GM18498 (cell line): ENCODE measurements around the gene TMEM116.
"Not testable (repeated sequence)": the region's sequence is repeated elsewhere in the genome, so short reads cannot be mapped to it uniquely, and the experiment has no call there.

Experiments used
- ATAC-seq: cut with Tn5 transposase; IDR thresholded peaks from one replicate; pipeline ENCODE4 v1.9.1; 2021; ENCODE audit warnings: mild to moderate bottlenecking, moderate library complexity; ENCODE audit not compliant: unreplicated experiment

The TMEM116 gene

DNA sequence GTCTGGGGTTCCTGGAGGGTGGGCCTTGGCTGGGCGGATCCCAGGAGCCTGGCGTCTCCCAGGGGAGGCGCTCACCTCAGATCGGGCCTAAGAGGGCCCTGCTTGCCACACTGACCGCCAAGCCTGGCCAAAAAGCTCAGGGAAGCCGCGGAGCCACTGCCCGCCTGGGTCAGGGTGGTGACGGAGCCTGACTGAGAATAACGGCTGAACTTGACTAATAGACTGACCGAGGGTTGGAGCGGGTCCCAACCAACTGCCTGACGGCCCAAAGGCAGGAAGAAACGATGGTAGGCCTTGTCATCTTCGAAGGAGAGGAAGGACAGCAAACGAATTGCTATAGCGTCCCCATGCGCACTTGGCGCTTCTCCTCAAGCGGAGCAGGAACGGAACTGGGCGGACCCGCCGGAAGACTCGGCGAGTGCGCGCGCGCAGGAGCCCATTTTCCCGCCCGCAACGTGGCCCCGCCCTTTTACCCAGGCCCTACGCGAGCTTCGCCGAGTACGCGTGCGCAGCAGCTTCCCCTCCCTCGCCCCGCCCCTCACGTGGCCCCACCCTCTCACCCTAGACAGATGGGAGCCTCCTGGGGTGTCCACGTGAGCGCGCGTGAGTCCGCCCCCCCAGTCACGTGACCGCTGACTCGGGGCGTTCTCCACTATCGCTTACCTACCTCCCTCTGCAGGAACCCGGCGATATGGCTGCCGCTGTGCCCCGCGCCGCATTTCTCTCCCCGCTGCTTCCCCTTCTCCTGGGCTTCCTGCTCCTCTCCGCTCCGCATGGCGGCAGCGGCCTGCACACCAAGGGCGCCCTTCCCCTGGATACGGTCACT, at the start of gene TMEM116, which contains the start of gene ERP29:
TMEM116 (minus strand) TSS at position 391 of the 826 bp plus-strand sequence. CDS start 7,895 bp downstream, outside the sequence.
ERP29 (plus strand) TSS at position 652 of the 826 bp plus-strand sequence; CDS start at position 692, 40 bp downstream.
- ATAC-seq = peak; percentile 75

- ATAC-seq = no peak
Measured at GRCh38 chr12:112061137-112061536, 48.2 kb upstream of the TMEM116 start.

DNA sequence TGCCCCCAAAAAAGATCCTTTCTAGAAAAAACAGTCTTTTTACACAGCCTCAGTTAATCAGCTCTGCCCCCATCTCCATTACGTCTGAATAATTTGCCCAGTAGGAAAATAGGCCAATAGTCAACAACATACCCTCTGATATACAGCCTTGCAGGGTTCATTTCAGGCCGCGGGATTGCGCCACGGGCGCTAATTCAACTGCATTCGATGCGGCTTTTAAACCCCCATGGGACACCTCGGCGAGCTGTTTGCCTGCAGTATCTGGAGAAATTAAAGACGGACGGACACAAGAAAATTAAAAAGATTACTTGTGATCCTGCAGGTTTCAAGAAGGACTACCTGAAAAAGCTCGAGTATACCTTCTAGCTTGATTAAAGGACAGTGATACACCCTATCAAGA, 36.4 kb upstream of the TMEM116 start:
- no peak for ATAC-seq

DNA sequence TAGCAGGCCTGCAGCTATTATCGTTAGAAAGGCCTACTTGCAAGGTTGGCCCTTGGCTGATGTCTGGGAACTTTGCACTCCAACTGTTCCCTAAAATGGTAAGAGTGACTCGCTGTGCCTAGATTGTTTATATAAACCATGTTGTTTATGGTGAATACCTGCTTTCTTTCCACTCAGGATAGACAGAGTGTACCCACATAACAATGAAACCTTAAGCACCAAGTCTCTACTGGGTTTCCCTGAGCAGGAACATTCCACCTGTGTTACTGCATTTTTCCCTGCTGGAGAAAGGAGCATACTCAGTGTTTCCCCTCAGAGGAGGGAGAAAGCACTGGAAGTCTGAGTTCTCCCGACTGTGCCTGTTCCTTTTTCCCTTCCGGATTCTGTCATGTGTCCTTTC, 33.0 kb upstream of the TMEM116 start:
- ATAC-seq = no peak

GRCh38 chr12:112036614-112037013, 23.6 kb upstream of the TMEM116 start:
- not testable (repeated sequence) for ATAC-seq

DNA sequence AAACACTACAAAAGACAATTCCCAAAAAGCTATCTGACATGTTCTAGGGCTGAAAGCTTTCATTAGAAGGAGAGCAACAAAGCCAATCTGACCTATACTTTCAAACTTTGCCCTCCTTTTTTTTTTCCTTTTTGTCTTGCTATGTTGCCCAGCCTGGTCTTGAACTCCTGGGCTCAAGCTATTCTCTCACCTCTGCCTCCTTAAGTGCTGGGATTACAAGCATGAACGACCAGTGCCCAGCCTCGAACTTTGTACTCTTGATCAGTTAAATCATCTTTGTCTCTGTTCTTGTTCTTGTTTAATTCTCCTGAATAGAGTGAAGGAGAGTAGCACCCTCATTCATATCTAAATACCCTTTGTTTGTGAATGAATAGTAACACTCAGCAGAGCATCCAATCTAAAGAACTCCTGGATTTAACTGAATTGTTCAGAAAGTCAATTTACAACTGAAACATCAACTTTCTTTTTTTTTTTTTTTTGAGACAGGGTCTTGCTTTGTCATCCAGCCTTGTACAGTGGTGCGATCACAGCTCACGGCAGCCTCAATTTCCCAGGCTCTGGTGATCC, 22.3 kb upstream of the TMEM116 start:
- no peak for ATAC-seq

GRCh38 chr12:112032292-112032691, 19.3 kb upstream of the TMEM116 start:
- ATAC-seq = no peak

GRCh38 chr12:112031472-112031871, 18.5 kb upstream of the TMEM116 start:
- no peak for ATAC-seq

DNA sequence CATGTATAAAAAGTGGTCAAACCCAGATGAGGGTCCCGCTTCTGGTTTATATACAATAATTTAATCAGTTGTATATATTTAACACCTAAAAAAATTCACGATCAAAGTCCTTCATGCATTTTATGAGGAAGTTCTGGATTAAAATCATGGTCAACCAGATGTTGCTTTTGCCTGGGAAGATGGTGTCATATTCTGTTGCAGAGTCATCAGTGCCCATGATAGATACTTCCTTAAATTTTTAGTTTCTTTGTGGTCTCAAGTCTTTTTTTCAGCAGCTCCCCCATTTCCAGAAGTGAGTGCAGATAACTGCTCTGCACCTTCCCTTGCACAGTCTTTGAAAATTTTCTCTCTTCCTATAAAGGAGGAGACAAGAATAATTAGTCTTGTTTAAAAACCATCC, 16.3 kb upstream of the TMEM116 start:
- ATAC-seq = no peak

GRCh38 chr12:112025808-112026375, 12.9 kb upstream of the TMEM116 start:
- no peak for ATAC-seq

DNA sequence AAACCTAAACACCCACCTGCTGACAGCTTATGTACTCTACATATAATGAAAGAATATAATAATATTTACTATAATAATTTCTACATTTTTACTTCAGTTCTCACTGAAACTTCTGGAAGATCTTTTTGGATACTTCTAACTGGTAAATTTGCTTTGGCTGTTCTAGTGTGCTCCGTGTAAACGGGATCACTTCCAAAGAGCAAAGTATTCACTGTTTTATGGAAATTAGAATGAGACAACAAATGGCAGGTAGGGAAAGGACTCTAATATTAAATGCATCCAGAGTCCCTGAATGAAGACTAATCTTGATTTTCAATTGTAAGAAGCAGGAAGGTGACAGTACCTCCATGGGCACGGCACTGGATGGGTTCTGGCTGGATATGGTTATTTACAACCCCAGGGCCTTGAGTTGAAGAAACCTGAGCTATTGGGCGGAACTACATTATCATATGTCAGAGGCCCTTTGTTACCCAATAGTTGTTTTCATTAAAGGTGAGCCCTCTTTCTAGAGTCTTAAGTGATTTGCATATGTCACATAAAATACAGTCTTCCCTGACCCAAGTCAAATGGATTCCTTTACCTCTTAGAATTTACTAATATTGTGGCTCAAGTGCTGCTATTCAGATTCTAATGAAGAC, 10.9 kb upstream of the TMEM116 start:
- no peak for ATAC-seq

GRCh38 chr12:112022241-112023016, 9.5 kb upstream of the TMEM116 start:
- ATAC-seq = no peak

GRCh38 chr12:112020947-112021457, 8.0 kb upstream of the TMEM116 start:
- ATAC-seq = no peak

GRCh38 chr12:112018571-112019237, 5.7 kb upstream of the TMEM116 start:
- ATAC-seq = no peak

GRCh38 chr12:112017041-112017440, 4.1 kb upstream of the TMEM116 start:
- ATAC-seq = no peak

- no peak for ATAC-seq
Measured at GRCh38 chr12:112015938-112016337, 3.0 kb upstream of the TMEM116 start.

DNA sequence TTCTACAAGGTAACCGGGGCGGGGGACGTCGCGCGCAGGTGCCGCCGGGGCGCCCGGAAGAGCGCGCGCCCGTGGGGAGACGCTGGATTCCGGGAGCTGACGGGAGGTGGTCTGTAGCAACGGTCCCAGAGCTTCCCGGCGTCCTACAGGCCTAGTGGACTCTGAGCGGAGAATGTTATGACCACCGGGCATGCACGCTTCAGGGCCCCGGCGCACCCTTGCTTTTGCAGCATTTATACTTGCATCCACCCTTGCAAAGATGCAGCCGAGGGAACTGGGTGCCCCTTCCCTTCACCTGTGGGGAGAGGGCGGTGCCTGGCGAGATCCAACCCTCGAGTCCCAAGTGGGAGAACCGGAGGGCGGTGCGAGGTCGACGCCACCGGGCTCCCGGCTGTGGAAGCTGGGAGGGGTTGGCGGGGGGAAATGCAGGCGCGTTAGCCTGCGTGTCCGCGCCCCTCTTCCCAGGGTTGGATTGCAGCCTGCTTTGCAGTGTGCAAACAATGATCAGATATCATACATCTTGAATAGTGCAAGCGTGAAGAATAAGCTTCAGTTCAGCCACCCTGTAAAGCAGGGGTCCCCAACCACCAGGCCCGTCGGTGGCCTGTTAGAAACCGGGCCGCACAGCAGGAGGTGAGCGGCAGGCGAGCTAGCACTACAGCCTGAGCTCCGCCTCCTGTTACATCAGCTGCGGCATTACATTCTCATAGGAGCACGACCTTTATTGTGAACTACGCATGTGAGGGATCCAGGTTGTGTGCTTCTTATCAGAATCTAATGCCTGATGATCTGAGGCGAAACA, 837 bp upstream of the TMEM116 start:
- ATAC-seq = peak; percentile 30

- no peak for ATAC-seq
Measured at GRCh38 chr12:112011685-112012084, 1.3 kb downstream of the TMEM116 start.
